ENCODE measurements around the gene ATXN7L3B. TPM values are rescaled to one million over a fixed set of nuclear protein-coding genes. Genes with fewer than 3 reads are reported as not detected.

The ATXN7L3B gene
- total RNA-seq, 2 donors from 2014 or later: 39.5 to 42.8 TPM

DNA sequence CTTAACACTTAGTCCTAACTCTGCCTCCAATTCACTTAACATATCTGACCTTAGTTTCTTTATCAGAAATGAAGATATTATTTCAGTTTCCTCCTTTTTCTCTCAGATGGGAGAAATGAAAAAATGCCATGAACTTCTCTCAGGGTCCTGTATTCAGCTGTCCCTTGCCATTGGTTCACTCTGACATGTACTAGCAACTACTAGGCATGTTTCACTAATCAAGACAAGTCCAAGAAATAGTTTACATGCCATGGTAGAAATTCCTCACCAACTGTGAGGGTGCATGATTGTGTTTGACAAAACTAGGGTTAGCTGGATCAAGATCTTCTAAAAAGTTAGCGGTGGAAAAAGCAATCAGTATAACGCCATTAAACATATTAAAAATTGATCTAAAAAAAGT lies 7.0 kb upstream of the ATXN7L3B start:
- no peaks in the 10 kb centered on the region for H3K9me3 ChIP-seq (ENCODE audit: control insufficient read depth, low read length, poor library complexity, severe bottlenecking)
- H3K36me3 Mint-ChIP-seq (ENCODE audit: low read depth): no peaks in the 10 kb centered on the region
- no peak overlapping the region for H3K27ac Mint-ChIP-seq
- DNase-seq (no peak), ATAC-seq (no peak)
- no peaks in the 10 kb centered on the region for H3K27me3 Mint-ChIP-seq
- H3K4me1 Mint-ChIP-seq: no peaks in the 10 kb centered on the region
- H3K4me3 Mint-ChIP-seq: no peak overlapping the region

DNA sequence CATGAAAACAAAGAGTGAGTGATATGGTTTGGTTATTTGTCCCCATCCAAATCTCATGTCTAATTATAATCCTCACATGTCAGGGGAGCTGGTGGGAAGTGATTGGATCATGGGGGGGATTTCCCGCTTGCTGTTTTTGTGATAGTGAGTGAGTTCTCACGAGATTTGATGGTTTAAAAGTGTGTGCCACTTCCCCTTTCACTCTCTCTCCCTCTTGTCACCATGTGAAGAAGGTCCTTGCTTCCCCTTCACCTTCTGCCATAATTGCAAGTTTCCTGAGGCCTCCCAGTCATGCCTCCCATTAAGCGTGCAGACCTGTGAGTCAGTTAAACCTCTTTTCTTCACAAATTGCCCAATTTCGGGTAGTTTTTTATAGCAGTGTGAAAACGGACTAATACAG lies 2.1 kb upstream of the ATXN7L3B start:
- Mint-ChIP-seq H3K27ac (no peak overlapping the region), H3K4me3 (no peak overlapping the region), H3K36me3 (ENCODE audit: low read depth) (peaks cover 7% of the 10 kb centered on the region), H3K27me3 (no peaks in the 10 kb centered on the region), H3K4me1 (peaks cover 30% of the 10 kb centered on the region)
- DNase-seq: no peak
- H3K9me3 ChIP-seq (ENCODE audit: control insufficient read depth, low read length, poor library complexity, severe bottlenecking): no peaks in the 10 kb centered on the region
- ATAC-seq: no peak

- peak overlapping the region; percentile 100 for H3K27ac Mint-ChIP-seq
- H3K27me3 Mint-ChIP-seq: no peaks in the 10 kb centered on the region
- peaks cover 43% of the 10 kb centered on the region for H3K4me1 Mint-ChIP-seq
- no peaks in the 10 kb centered on the region for H3K9me3 ChIP-seq (ENCODE audit: control insufficient read depth, low read length, poor library complexity, severe bottlenecking)
- H3K4me3 Mint-ChIP-seq: peak overlapping the region; percentile 96
- peaks cover 7% of the 10 kb centered on the region for H3K36me3 Mint-ChIP-seq (ENCODE audit: low read depth)
- ATAC-seq: peak; percentile 62
- no peak for DNase-seq
Measured at GRCh38 chr12:74537126-74537706, 419 bp upstream of the ATXN7L3B start.

- ATAC-seq: peak; percentile 39
- DNase-seq: peak in 2 of 3 donors; percentile 22 to 35
- peaks cover 43% of the 10 kb centered on the region for H3K4me1 Mint-ChIP-seq
- peaks cover 7% of the 10 kb centered on the region for H3K36me3 Mint-ChIP-seq (ENCODE audit: low read depth)
- no peaks in the 10 kb centered on the region for H3K27me3 Mint-ChIP-seq
- H3K4me3 Mint-ChIP-seq: peak overlapping the region; percentile 96
- no peaks in the 10 kb centered on the region for H3K9me3 ChIP-seq (ENCODE audit: control insufficient read depth, low read length, poor library complexity, severe bottlenecking)
- H3K27ac Mint-ChIP-seq: peak overlapping the region; percentile 100
Measured at GRCh38 chr12:74538491-74539258, 1.0 kb downstream of the ATXN7L3B start.

- Mint-ChIP-seq H3K36me3 (ENCODE audit: low read depth) (peaks cover 7% of the 10 kb centered on the region), H3K27ac (peak overlapping the region; percentile 100), H3K4me1 (peaks cover 43% of the 10 kb centered on the region), H3K27me3 (no peaks in the 10 kb centered on the region), H3K4me3 (peak overlapping the region; percentile 96)
- no peaks in the 10 kb centered on the region for H3K9me3 ChIP-seq (ENCODE audit: control insufficient read depth, low read length, poor library complexity, severe bottlenecking)
- ATAC-seq (no peak), DNase-seq (no peak)
Measured at GRCh38 chr12:74539261-74539660, 1.6 kb downstream of the ATXN7L3B start.

DNA sequence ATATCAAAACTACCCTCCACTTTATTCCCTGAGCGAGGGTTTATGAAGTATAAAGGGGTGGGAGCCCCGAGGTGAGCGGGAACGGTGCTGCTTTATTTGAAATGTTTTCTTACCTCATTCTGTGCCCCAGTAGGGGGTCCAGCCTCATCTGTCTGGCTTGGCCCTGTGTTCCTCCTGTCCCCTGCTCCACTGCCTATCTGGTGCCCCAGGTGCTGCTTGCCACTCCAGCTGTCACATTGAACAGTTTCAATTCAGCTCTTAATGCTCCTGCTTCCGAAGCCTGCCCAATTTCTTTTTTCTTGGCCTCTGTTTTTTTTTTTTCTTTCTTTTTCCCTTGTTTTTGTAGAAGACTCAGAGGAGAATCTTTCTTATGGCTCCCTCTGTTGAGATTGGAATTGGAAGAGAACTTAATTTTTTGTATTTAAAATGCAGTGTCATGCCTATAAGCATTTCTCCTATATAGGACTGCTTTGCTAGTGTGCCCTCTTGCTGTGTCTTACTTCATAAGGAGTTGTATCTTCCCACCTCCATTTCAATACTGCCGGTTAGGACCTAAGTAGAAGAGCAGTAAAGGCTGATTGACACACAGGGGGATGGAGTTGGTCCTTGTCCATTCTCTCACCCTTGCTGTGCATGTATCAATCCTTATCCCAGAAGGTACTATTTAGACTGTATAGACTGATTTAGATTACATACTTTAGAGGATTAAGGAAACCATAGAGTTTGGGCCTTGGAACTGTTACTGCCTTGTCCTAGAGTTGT lies 2.3 kb downstream of the ATXN7L3B start:
- Mint-ChIP-seq H3K4me1 (peaks cover 43% of the 10 kb centered on the region), H3K36me3 (ENCODE audit: low read depth) (peaks cover 7% of the 10 kb centered on the region), H3K27ac (peak overlapping the region; percentile 100), H3K4me3 (peak overlapping the region; percentile 96), H3K27me3 (no peaks in the 10 kb centered on the region)
- no peaks in the 10 kb centered on the region for H3K9me3 ChIP-seq (ENCODE audit: control insufficient read depth, low read length, poor library complexity, severe bottlenecking)
- DNase-seq (no peak), ATAC-seq (no peak)

DNA sequence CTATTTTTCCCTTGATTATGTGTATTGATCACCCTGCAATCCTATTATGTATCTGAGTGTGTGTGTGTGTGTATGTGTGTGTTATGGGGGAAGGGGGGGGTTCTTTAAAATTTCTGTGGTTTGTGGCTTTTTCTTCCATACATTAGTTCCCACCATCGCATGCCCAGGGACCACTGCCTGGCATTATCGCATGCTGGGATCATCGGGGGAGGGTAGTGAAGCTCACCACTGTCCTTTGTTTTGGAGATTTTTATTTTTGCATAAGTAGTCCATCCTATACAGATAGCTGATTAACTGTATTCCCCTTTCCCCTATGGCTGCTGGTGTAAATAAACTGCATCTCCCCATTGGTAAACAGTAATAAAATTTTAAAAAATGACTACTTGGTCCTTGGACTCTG lies 3.4 kb downstream of the ATXN7L3B start:
- Mint-ChIP-seq H3K36me3 (ENCODE audit: low read depth) (peaks cover 7% of the 10 kb centered on the region), H3K27me3 (no peaks in the 10 kb centered on the region), H3K4me3 (peak overlapping the region; percentile 96), H3K27ac (peak overlapping the region; percentile 100), H3K4me1 (peaks cover 48% of the 10 kb centered on the region)
- ATAC-seq: no peak
- no peaks in the 10 kb centered on the region for H3K9me3 ChIP-seq (ENCODE audit: control insufficient read depth, low read length, poor library complexity, severe bottlenecking)
- no peak for DNase-seq

DNA sequence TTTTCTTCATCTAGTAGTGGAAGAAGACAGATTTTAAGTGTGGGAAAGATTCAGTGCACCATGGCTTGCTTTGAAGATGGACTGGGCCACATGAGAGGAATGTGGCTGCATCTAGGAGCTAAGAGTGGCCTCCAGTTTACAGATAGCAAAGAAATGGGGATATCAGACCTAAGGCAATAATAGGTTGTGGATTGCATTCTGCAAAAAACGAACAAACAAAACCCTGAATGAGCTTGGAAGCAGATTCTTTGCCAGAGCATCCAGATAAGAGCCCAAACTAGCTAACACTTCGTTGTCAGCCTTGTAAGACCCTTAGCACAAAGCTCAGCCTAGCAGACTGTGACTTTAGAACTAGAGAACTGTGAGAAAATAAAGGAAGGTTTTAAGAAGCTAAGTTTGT lies 9.6 kb downstream of the ATXN7L3B start:
- no peaks in the 10 kb centered on the region for H3K9me3 ChIP-seq (ENCODE audit: control insufficient read depth, low read length, poor library complexity, severe bottlenecking)
- no peak overlapping the region for H3K27ac Mint-ChIP-seq
- DNase-seq (no peak), ATAC-seq (no peak)
- no peaks in the 10 kb centered on the region for H3K27me3 Mint-ChIP-seq
- peaks cover 12% of the 10 kb centered on the region for H3K4me1 Mint-ChIP-seq
- H3K36me3 Mint-ChIP-seq (ENCODE audit: low read depth): no peaks in the 10 kb centered on the region
- H3K4me3 Mint-ChIP-seq: no peak overlapping the region

DNA sequence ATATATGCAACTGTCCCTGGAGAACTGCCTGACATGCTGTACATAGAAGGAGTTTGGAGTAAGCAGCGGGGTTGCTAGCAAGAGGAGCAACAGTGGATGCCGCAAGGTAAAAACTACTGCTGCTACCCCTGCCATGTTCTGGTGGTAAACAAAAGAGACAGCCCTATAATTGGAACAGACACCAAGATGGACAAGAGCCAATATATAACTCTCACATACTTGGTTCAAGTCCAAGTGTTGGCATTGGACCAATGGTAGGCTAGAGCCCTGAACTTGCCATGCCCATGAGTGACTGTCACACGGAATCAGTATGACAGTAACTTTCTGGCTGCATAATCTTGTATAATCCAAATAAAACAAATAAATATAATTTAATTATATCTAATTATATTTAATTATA lies 13.7 kb downstream of the ATXN7L3B start:
- Mint-ChIP-seq H3K4me1 (peaks cover 7% of the 10 kb centered on the region), H3K27me3 (no peaks in the 10 kb centered on the region), H3K36me3 (ENCODE audit: low read depth) (no peaks in the 10 kb centered on the region), H3K4me3 (no peak overlapping the region), H3K27ac (no peak overlapping the region)
- no peaks in the 10 kb centered on the region for H3K9me3 ChIP-seq (ENCODE audit: control insufficient read depth, low read length, poor library complexity, severe bottlenecking)
- DNase-seq (no peak), ATAC-seq (no peak)

- peak overlapping the region; percentile 12 for H3K4me3 Mint-ChIP-seq
- no peak overlapping the region for H3K27ac Mint-ChIP-seq
- ATAC-seq: peak; percentile 32
- DNase-seq: no peak
- peaks cover 5% of the 10 kb centered on the region for H3K4me1 Mint-ChIP-seq
- no peaks in the 10 kb centered on the region for H3K36me3 Mint-ChIP-seq (ENCODE audit: low read depth)
- H3K27me3 Mint-ChIP-seq: no peaks in the 10 kb centered on the region
- H3K9me3 ChIP-seq (ENCODE audit: control insufficient read depth, low read length, poor library complexity, severe bottlenecking): no peaks in the 10 kb centered on the region
Measured at GRCh38 chr12:74552201-74552600, 14.6 kb downstream of the ATXN7L3B start.

- Mint-ChIP-seq H3K27me3 (peaks cover 5% of the 10 kb centered on the region), H3K4me1 (no peaks in the 10 kb centered on the region), H3K4me3 (no peak overlapping the region), H3K27ac (no peak overlapping the region), H3K36me3 (ENCODE audit: low read depth) (no peaks in the 10 kb centered on the region)
- no peaks in the 10 kb centered on the region for H3K9me3 ChIP-seq (ENCODE audit: control insufficient read depth, low read length, poor library complexity, severe bottlenecking)
- DNase-seq (no peak), ATAC-seq (no peak)
Measured at GRCh38 chr12:74559728-74560127, 22.1 kb downstream of the ATXN7L3B start.

- Mint-ChIP-seq H3K27ac (no peak overlapping the region), H3K36me3 (ENCODE audit: low read depth) (no peaks in the 10 kb centered on the region), H3K4me3 (no peak overlapping the region), H3K4me1 (peaks cover 2% of the 10 kb centered on the region), H3K27me3 (peaks cover 8% of the 10 kb centered on the region)
- ATAC-seq (no peak), DNase-seq (no peak)
- no peaks in the 10 kb centered on the region for H3K9me3 ChIP-seq (ENCODE audit: control insufficient read depth, low read length, poor library complexity, severe bottlenecking)
Measured at GRCh38 chr12:74563927-74564326, 26.3 kb downstream of the ATXN7L3B start.

DNA sequence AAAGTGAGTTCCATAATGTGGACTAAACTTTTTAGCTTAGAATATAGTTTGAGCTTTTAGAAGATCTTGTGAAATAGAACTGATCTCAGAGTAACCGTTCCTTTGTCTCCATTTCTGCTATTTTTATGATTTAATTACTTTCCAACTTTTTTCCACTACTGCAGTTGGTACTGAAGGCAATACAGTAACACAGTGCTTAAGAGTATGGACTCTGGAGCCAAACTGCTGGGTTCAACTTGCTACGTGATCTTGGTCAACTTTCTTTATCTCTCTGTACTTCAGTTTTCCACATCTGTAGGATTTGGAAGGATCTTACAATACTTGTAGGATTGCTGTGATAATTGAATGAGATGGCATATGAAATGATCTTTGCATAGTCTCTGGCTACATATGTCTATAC lies 40.9 kb downstream of the ATXN7L3B start:
- Mint-ChIP-seq H3K27me3 (peaks cover 25% of the 10 kb centered on the region), H3K4me1 (no peaks in the 10 kb centered on the region), H3K4me3 (no peak overlapping the region), H3K36me3 (ENCODE audit: low read depth) (no peaks in the 10 kb centered on the region), H3K27ac (no peak overlapping the region)
- no peaks in the 10 kb centered on the region for H3K9me3 ChIP-seq (ENCODE audit: control insufficient read depth, low read length, poor library complexity, severe bottlenecking)
- ATAC-seq: no peak
- DNase-seq: no peak

Data from T-helper 17 cell (primary cell).